Measurements from ENCODE around the gene ZDHHC24.

- TF ChIP-seq ZNF565 (CRISPR knock-in tag; conservative IDR thresholded peaks at IDR 0.05; ENCODE audit: low read depth) (no peak), PATZ1 (CRISPR knock-in tag; IDR thresholded peaks at IDR 0.05; ENCODE audit: borderline replicate concordance) (no peak), SNAI2 (CRISPR knock-in tag; IDR thresholded peaks at IDR 0.05) (no peak), CREB5 (CRISPR knock-in tag; IDR thresholded peaks at IDR 0.05; ENCODE audit: low read depth) (no peak), OSR1 (CRISPR knock-in tag; IDR thresholded peaks at IDR 0.05) (no peak), ARNTL (CRISPR knock-in tag; IDR thresholded peaks at IDR 0.05; ENCODE audit: borderline replicate concordance, low read depth) (no peak), ZNF8 (CRISPR knock-in tag; IDR thresholded peaks at IDR 0.05) (no peak)
Observed at GRCh38 chr11:66548774-66549630, 3.2 kb upstream of the ZDHHC24 start.

Measured in SK-N-SH treated with all-trans-retinoic acid at 6 μM for 48 hours (cell line).